Lower leg skin (tissue), 4 donors: ENCODE results near the gene CRTC1. TPM values are rescaled to one million over a fixed set of nuclear protein-coding genes. Genes with fewer than 3 reads are reported as not detected.

Experiments
- DNase-seq, 2 donors: peaks; one replicate each; pipeline ENCODE4 v3.0.0-alpha.2; 2019; ENCODE audit warnings: low spot score in 2 of 2
- H3K4me3 ChIP-seq: fragments of 200-600 bp; sonication (generic); 2 replicates; pipeline ENCODE4 v1.5.1; 2017; ENCODE audit warnings: mild to moderate bottlenecking, low read depth; ENCODE audit not compliant: poor library complexity, severe bottlenecking
- CTCF ChIP-seq, 3 donors: fragments of 450-650 bp; IDR thresholded peaks; one replicate each; pipeline ENCODE4 v1.5.1; 2016; ENCODE audit warnings: antibody characterized with exemption in 3 of 3, mild to moderate bottlenecking in 3 of 3, moderate library complexity in 2 of 3
- POLR2A ChIP-seq, 2 donors: fragments of 450-650 bp; IDR thresholded peaks; one replicate each; pipeline ENCODE4 v1.6.1; 2016 to 2017; ENCODE audit warnings: antibody characterized with exemption in 2 of 2, mild to moderate bottlenecking in 1 of 2, moderate library complexity in 1 of 2
- WGBS, 2 donors: methylation state at CpG; one replicate each; pipeline ENCODE4 v1.1.5; 2018; 5-methylcytosine and 5-hydroxymethylcytosine counted together
- intact Hi-C: fragments of 100-400 bp; cut with DNase I; formaldehyde crosslinking; loops from one replicate; pipeline ENCODE4 v1.15.0; 2023; ENCODE audit warnings: low total_unique reads
- total RNA-seq, 4 donors: library from RNA; depleted of rRNA; stranded (reverse); fragments of >200 nt; gene quantifications; one replicate each; pipeline ENCODE4 v1.1.0, GENCODE V29; 2016

Gene CRTC1
- total RNA-seq, 4 donors from 2014 or later = 2.1 to 5.5 (median 4.2) TPM

GRCh38 chr19:18701250-18701608 lies 17.7 kb downstream of the CRTC1 start:
- TF ChIP-seq POLR2A (IDR thresholded peaks at IDR 0.05) (no peak), CTCF (IDR thresholded peaks at IDR 0.05) (no peak)
- intact Hi-C loops = no loop called here
- no peak for DNase-seq
- H3K4me3 ChIP-seq = no peak overlapping the region
- WGBS, 2 donors = 10 to 14% methylated on average over 6 to 7 of the region's 7 CpGs

- no peak for TF ChIP-seq CTCF (IDR thresholded peaks at IDR 0.05)
- TF ChIP-seq POLR2A (IDR thresholded peaks at IDR 0.05) = no peak
- H3K4me3 ChIP-seq = no peak overlapping the region
- DNase-seq = no peak
- intact Hi-C loops = no loop called here
- 77 to 84% methylated on average over 4 of the region's 4 CpGs for WGBS, 2 donors
Observed at GRCh38 chr19:18704054-18704453, 20.6 kb downstream of the CRTC1 start.

GRCh38 chr19:18704971-18705370 lies 21.5 kb downstream of the CRTC1 start:
- intact Hi-C loops = no loop called here
- H3K4me3 ChIP-seq = no peak overlapping the region
- TF ChIP-seq POLR2A (IDR thresholded peaks at IDR 0.05) (no peak), CTCF (IDR thresholded peaks at IDR 0.05) (no peak)
- DNase-seq = no peak
- WGBS, 2 donors = 81 to 90% methylated on average over 7 of the region's 7 CpGs

- no peak for DNase-seq
- intact Hi-C loops = no loop called here
- 82 to 88% methylated on average over 21 to 25 of the region's 25 CpGs for WGBS, 2 donors
- TF ChIP-seq CTCF (IDR thresholded peaks at IDR 0.05) = no peak
- no peak for TF ChIP-seq POLR2A (IDR thresholded peaks at IDR 0.05)
- H3K4me3 ChIP-seq = no peak overlapping the region
Observed at GRCh38 chr19:18708452-18709231, 25.2 kb downstream of the CRTC1 start.

GRCh38 chr19:18709546-18709945 lies 26.1 kb downstream of the CRTC1 start:
- H3K4me3 ChIP-seq = no peak overlapping the region
- TF ChIP-seq POLR2A (IDR thresholded peaks at IDR 0.05) = no peak
- no peak for TF ChIP-seq CTCF (IDR thresholded peaks at IDR 0.05)
- 91 to 92% methylated on average over 7 to 10 of the region's 10 CpGs for WGBS, 2 donors
- intact Hi-C loops = no loop called here
- no peak for DNase-seq

GRCh38 chr19:18710186-18710585 lies 26.7 kb downstream of the CRTC1 start:
- no peak overlapping the region for H3K4me3 ChIP-seq
- TF ChIP-seq CTCF (IDR thresholded peaks at IDR 0.05) = no peak
- no peak for TF ChIP-seq POLR2A (IDR thresholded peaks at IDR 0.05)
- DNase-seq = no peak

More at GRCh38 chr19:18710186-18710585, 26.7 kb downstream of the CRTC1 start:
- intact Hi-C loops = no loop called here
- 80 to 84% methylated on average over 11 of the region's 11 CpGs for WGBS, 2 donors
